Measurements from ENCODE around the gene TRAK1. TPM values are rescaled to one million over a fixed set of nuclear protein-coding genes. Genes with fewer than 3 reads are reported as not detected.

The TRAK1 gene
- total RNA-seq, 6 experiments from 2014 or later, result 50.6 to 54.3 (median 52.3) TPM

GRCh38 chr3:42224178-42224577 lies 133.0 kb downstream of the TRAK1 start:
- TF ChIP-seq CTCF (IDR thresholded peaks at IDR 0.05), result no peak
- no peak overlapping the region for H3K27ac Mint-ChIP-seq
- peaks cover 23% of the 10 kb centered on the region for H3K36me3 Mint-ChIP-seq (ENCODE audit: low read depth)
- peaks cover 2% of the 10 kb centered on the region for H3K27me3 Mint-ChIP-seq (ENCODE audit: insufficient read depth)
- no peaks in the 10 kb centered on the region for H3K9me3 Mint-ChIP-seq
- no peak overlapping the region for H3K4me3 Mint-ChIP-seq
- H3K4me1 Mint-ChIP-seq (ENCODE audit: low read depth), result peaks cover 34% of the 10 kb centered on the region
- DNase-seq, result no peak

GRCh38 chr3:42224658-42225421 lies 133.7 kb downstream of the TRAK1 start:
- Mint-ChIP-seq H3K36me3 (ENCODE audit: low read depth) (peaks cover 22% of the 10 kb centered on the region), H3K9me3 (no peaks in the 10 kb centered on the region), H3K27me3 (ENCODE audit: insufficient read depth) (peaks cover 2% of the 10 kb centered on the region), H3K4me3 (no peak overlapping the region), H3K4me1 (ENCODE audit: low read depth) (peaks cover 40% of the 10 kb centered on the region), H3K27ac (peak overlapping the region; percentile 32; the same call in 1 of the 2 replicates)
- no peak for DNase-seq
- no peak for TF ChIP-seq CTCF (IDR thresholded peaks at IDR 0.05)

- Mint-ChIP-seq H3K27ac (peak overlapping the region; percentile 32; the same call in 1 of the 2 replicates), H3K36me3 (ENCODE audit: low read depth) (peaks cover 16% of the 10 kb centered on the region)
Observed at GRCh38 chr3:42225486-42226363, 134.6 kb downstream of the TRAK1 start.

GRCh38 chr3:42226470-42227425 lies 135.6 kb downstream of the TRAK1 start:
- Mint-ChIP-seq H3K4me3 (no peak overlapping the region), H3K36me3 (ENCODE audit: low read depth) (peaks cover 16% of the 10 kb centered on the region), H3K27me3 (ENCODE audit: insufficient read depth) (peaks cover 8% of the 10 kb centered on the region), H3K9me3 (no peaks in the 10 kb centered on the region), H3K27ac (no peak overlapping the region), H3K4me1 (ENCODE audit: low read depth) (peaks cover 46% of the 10 kb centered on the region)
- DNase-seq, result no peak
- TF ChIP-seq CTCF (IDR thresholded peaks at IDR 0.05), result no peak

More at GRCh38 chr3:42225486-42226363, 134.6 kb downstream of the TRAK1 start:
- H3K4me1 Mint-ChIP-seq (ENCODE audit: low read depth), result peaks cover 46% of the 10 kb centered on the region
- no peak for TF ChIP-seq CTCF (IDR thresholded peaks at IDR 0.05)
- no peak for DNase-seq
- H3K27me3 Mint-ChIP-seq (ENCODE audit: insufficient read depth), result peaks cover 6% of the 10 kb centered on the region
- no peaks in the 10 kb centered on the region for H3K9me3 Mint-ChIP-seq
- H3K4me3 Mint-ChIP-seq, result no peak overlapping the region

DNA sequence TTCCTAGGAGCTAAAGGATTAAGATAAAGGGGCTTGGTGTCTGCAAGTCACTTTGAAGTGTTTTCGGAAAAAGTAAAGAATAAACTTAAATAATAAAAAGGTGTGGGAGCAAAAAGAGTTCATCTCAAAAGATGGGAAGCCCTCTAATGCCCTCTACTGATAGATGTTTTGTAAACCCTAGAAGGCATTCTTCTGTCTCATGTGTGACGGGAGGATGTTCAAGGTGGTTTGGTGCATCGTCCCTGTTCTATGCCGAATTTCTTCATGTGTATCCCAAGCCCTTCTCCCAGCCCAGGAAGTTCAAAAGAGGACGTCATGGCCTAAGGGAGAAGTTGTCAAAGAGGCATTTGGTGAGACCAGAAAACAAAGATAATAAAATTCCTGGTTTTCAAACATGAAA lies 137.6 kb downstream of the TRAK1 start:
- peak; percentile 64 for TF ChIP-seq CTCF (IDR thresholded peaks at IDR 0.05)
- no peak overlapping the region for H3K27ac Mint-ChIP-seq
- peak; percentile 37 for DNase-seq
- peaks cover 14% of the 10 kb centered on the region for H3K36me3 Mint-ChIP-seq (ENCODE audit: low read depth)
- H3K9me3 Mint-ChIP-seq, result no peaks in the 10 kb centered on the region
- peaks cover 8% of the 10 kb centered on the region for H3K27me3 Mint-ChIP-seq (ENCODE audit: insufficient read depth)
- H3K4me3 Mint-ChIP-seq, result no peak overlapping the region
- H3K4me1 Mint-ChIP-seq (ENCODE audit: low read depth), result peaks cover 46% of the 10 kb centered on the region

Data from HFFc6 (cell line).